Activated CD8-positive, alpha-beta memory T cell treated with anti-CD3 and anti-CD28 coated beads, Interleukin-2, amount 50 U/mL, for 48 hours (primary cell): ENCODE results near the gene LANCL2.

Experiments
- DNase-seq: peaks from one replicate; pipeline ENCODE4 v3.0.0-alpha.2; 2020

Gene LANCL2

DNA sequence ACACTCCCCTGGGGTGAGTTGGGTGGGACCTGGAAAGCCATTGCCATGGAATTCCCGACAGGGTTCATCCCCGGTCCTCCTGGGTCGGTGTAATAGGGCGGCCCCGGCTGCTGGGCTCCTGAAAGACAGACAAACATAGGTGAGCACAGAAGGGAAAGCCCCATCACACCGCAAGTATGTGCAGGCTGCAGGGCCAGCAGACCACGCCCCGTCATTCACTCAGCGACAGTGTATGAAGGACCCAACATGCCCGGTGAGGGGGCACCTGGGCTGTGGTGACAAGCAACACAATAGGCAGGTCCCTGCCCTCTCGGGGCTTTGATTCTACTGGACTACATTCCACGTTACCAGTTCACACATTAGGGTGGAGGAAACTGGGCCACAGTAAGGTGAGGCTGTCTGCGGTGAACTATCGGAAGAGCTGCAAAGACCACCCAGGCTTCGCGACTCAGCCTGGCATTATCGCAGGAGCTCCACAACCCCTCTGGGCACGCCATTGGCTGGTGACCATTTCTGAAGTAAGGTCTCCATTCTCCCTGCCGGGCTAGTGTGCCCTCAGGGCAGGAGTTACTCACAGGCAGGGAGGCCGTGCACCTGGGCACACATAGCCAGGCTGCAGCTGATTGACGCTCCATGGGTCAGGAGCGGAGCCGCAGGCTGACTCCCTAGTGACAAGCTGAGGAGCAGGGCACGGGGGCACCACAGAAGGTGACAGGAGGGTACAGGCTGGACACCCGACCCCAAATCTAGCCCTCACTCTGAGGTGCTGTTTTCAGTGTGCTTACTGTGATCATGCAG lies 108.0 kb downstream of the LANCL2 start:
- no peak for DNase-seq

GRCh38 chr7:55473932-55474331 lies 108.8 kb downstream of the LANCL2 start:
- peak; percentile 50 for DNase-seq

DNA sequence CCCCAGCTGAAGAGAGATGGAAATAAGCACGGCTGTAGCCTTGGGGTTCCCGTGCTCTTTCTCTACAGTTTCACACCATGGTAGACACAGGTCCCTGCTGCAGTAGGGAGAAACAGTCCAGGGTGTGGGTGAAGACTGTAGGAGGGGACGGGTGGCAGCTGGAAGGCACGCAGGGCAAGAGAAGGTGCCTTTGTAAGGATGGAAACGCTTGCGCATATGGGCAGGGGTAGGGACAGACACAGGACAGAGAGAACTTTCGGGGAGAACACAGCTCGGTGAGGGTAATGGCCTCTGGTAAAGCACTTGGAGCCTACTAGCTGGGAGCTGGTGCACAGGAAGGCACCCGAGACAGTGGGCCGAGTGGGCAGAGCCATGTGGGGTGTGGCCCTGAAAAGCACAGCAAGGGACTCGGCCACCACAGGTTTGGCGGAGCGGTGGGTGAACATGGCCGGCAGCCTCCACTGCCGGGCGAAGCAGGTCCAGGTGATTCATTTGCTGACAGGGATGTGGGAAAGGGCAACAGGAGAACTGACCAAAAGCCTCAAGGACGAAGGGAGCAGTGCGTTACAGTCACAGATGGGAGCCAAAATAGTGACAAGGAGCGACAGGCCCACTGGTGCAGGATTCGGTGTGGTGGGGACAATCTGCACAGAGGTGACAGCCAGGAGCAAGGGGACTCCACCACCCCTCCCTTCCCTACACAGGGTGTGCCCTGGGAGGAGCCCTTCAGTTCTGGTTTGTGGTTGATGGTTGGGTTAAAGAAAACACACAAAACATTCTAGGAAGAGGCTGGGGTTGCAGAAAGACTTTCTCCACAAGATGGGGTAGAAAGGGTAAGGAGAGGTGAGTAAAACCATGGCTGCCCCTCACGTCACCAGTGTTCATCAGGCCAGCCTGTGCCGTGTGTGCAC lies 110.1 kb downstream of the LANCL2 start:
- no peak for DNase-seq

GRCh38 chr7:55475855-55476803 lies 111.0 kb downstream of the LANCL2 start:
- DNase-seq = peak; percentile 45

DNA sequence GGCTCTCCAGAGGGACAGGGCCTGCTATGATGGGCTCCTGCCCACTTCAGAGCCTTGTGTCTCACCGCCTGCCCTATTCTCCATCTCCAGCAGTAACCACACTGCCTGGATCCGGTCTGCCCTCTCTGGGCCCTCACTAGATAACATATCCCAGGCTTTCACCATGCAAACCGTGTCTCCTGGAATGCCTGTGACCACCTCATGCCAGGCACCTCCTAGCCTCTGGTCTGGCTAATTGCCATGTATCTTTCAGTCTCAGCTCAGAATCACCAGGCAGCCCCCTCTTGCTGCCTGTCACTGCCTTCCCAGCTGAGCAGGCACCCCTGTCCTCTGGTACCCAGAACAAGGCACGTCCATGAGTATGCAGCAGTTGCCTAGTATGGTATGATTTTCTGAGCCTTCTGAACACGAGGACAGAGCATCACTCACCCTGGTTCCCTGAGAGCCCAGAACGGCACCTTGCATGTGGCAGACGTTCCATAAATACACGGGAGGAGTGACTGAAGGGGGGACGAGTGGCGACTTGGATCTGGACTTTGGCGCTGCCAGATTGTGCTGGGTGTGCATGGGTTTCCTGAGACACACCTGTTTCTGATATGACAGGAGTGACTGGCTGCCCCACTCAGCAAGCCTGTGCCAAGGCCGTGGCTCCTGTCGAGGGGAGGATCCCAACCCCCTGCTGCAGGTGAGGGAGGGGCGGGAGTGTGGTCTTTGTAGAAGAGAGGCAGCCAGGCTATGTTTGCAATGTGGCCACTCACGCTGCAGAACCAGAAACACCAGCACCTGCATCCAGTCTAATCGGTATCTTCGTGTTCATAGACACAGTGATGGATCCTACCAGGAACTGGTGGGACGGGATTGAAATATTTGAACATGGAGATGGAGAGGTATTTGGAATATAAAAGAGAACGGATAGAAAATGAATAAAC lies 112.0 kb downstream of the LANCL2 start:
- DNase-seq = no peak

GRCh38 chr7:55477781-55478374 lies 112.7 kb downstream of the LANCL2 start:
- DNase-seq = no peak

DNA sequence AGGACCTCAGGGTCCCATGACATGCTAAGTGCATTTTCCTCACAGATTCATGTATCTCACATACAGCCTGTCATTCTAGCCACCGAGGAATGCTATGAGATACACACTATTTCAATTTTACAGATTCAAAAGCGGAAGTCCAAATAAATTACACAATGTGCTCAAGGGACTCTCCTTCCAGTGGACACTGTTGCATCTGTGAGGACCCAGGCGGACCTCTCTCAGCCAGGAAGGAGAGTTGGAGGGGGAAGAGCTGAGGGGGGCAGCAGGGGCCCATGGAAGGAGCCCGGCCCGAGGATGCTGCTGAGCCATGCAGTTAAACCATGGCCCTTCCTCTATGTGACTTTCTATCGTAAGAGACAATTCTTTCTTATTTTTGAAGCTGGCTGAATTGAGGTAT lies 113.6 kb downstream of the LANCL2 start:
- no peak for DNase-seq

- DNase-seq = no peak
Measured at GRCh38 chr7:55481155-55481554, 116.0 kb downstream of the LANCL2 start.

GRCh38 chr7:55483046-55483445 lies 117.9 kb downstream of the LANCL2 start:
- no peak for DNase-seq
